Neural progenitor cell (in vitro differentiated cells): Measurements from ENCODE around the gene ODR4.

Experiments used
- EZH2 ChIP-seq: fragments of 200-600 bp; sonication (generic); IDR thresholded peaks from 2 replicates; pipeline ENCODE4 v1.6.1; 2017; ENCODE audit warnings: antibody characterized with exemption, mild to moderate bottlenecking, moderate library complexity
- EZH2phosphoT487 ChIP-seq: fragments of 200-600 bp; sonication (generic); IDR thresholded peaks from 2 replicates; pipeline ENCODE4 v1.6.1; 2017; ENCODE audit warnings: antibody characterized with exemption
- TF ChIP-seq, protein P1 (sequence below): fragments of 200-600 bp; sonication (generic); IDR thresholded peaks from 2 replicates; pipeline ENCODE4 v1.5.1; 2017; ENCODE audit warnings: antibody characterized with exemption, mild to moderate bottlenecking

DNA sequence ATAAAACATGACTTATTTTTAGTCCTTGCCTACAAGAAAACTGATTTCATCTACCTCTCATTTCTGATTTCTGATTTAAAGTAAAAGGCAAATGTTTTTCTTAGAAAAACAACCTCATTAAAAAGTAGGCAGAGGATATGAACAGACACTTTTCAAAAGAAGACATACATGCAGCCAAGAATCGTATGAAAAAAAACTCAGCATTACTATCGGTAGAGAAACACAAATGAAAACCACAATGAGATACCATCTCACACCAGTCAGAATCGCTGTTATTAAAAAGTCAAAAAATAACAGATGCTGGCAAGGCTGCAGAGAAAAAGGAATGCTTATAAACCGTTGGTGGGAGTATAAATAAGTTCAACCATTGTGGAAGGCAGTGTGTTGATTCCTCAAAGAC lies 16.2 kb downstream of the ODR4 start:
- TF ChIP-seq, protein P1, sequence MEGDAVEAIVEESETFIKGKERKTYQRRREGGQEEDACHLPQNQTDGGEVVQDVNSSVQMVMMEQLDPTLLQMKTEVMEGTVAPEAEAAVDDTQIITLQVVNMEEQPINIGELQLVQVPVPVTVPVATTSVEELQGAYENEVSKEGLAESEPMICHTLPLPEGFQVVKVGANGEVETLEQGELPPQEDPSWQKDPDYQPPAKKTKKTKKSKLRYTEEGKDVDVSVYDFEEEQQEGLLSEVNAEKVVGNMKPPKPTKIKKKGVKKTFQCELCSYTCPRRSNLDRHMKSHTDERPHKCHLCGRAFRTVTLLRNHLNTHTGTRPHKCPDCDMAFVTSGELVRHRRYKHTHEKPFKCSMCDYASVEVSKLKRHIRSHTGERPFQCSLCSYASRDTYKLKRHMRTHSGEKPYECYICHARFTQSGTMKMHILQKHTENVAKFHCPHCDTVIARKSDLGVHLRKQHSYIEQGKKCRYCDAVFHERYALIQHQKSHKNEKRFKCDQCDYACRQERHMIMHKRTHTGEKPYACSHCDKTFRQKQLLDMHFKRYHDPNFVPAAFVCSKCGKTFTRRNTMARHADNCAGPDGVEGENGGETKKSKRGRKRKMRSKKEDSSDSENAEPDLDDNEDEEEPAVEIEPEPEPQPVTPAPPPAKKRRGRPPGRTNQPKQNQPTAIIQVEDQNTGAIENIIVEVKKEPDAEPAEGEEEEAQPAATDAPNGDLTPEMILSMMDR, result no peak
- TF ChIP-seq EZH2 (no peak), EZH2phosphoT487 (no peak)
